Kidney epithelial cell (primary cell): ENCODE data around the gene SANBR. TPM values are rescaled to one million over a fixed set of nuclear protein-coding genes. Genes with fewer than 3 reads are reported as not detected.

Source experiments
- DNase-seq: peaks from one replicate; pipeline ENCODE4 v3.0.0-alpha.2; 2010; ENCODE audit warnings: low read depth
- H3K27me3 ChIP-seq: 2 replicates; pipeline ENCODE4 v1.6.0; 2011; ENCODE audit warnings: low read length; ENCODE audit not compliant: control insufficient read depth, insufficient read depth
- H3K36me3 ChIP-seq: 2 replicates; pipeline ENCODE4 v1.5.1; 2011; ENCODE audit warnings: low read length; ENCODE audit not compliant: control insufficient read depth, insufficient read depth
- H3K4me3 ChIP-seq: 2 replicates; pipeline ENCODE4 v1.5.1; 2011; ENCODE audit warnings: low read depth, mild to moderate bottlenecking, control low read depth, low read length
- total RNA-seq: library from RNA; depleted of rRNA; stranded (reverse); fragments of >200 nt; gene quantifications from 2 replicates; pipeline ENCODE4 v1.2.3, GENCODE V29; 2015
- TF ChIP-seq, protein P1 (sequence below): IDR thresholded peaks from 2 replicates; pipeline ENCODE4 v1.5.1; 2011; ENCODE audit warnings: mild to moderate bottlenecking, moderate library complexity, low read length, control low read depth, inconsistent platforms; ENCODE audit not compliant: insufficient read depth, poor library complexity, severe bottlenecking

The SANBR gene
- total RNA-seq, 1 donor from 2014 or later: 8.9 TPM

DNA sequence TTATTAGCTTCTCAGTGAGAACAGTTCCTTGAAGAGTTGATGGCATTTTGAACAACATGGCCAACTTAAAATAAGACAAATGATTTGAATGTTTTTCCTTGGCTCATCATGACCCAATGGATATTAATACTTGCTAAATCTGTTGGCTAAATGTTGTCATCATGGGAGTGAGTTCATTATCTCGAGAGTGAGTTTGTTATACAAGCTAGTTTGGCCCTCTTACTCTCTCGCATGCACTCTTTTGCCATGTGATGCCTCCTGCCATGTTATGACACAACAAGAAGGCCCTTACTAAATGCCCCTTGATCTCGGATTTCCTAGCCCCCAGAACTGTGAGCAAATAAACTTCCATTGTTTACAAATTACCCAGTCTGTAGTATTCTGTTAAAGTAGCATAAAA lies 22.9 kb upstream of the SANBR start:
- TF ChIP-seq, protein P1, sequence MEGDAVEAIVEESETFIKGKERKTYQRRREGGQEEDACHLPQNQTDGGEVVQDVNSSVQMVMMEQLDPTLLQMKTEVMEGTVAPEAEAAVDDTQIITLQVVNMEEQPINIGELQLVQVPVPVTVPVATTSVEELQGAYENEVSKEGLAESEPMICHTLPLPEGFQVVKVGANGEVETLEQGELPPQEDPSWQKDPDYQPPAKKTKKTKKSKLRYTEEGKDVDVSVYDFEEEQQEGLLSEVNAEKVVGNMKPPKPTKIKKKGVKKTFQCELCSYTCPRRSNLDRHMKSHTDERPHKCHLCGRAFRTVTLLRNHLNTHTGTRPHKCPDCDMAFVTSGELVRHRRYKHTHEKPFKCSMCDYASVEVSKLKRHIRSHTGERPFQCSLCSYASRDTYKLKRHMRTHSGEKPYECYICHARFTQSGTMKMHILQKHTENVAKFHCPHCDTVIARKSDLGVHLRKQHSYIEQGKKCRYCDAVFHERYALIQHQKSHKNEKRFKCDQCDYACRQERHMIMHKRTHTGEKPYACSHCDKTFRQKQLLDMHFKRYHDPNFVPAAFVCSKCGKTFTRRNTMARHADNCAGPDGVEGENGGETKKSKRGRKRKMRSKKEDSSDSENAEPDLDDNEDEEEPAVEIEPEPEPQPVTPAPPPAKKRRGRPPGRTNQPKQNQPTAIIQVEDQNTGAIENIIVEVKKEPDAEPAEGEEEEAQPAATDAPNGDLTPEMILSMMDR: no peak
- no peak for DNase-seq
- Histone ChIP-seq H3K36me3 (no peaks in the 10 kb centered on the region), H3K27me3 (no peaks in the 10 kb centered on the region), H3K4me3 (no peak overlapping the region)

DNA sequence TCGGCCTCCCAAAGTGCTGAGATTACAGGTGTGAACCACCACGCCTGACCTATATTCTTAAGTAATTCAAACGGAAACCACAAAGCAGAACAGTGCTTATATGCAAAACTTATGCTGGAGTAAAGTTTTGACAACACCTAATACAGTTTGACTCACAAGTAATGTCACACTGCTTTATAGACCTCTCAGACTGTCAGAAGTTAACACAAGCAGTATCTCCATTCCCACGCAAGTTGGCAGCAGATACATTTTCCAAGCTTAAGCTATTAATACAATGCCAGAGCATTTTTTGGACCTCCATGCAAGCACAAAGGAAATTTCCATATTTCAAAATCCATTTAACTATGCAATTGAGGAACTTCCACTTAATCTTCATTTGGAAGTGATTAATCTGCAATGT lies 21.0 kb upstream of the SANBR start:
- H3K36me3 ChIP-seq: no peaks in the 10 kb centered on the region

DNA sequence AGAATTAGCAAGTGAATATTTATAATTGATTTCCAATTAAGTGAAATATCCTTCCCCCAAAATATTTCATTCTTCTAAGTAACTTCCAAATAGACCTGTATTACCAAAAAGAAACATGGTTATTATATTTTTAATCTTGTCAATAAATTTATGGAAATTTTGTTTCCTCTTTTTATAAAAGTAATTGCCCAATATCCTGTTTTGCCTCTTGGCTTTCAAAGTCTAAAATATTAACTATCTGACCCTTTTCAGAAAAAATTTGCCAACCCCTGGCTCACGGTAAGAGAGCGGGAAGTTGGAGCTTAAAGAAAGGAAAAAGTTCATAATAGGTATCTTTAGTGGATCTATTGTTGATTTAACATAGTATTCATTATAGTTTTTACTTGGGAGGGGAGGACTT lies 20.4 kb upstream of the SANBR start:
- H3K27me3 ChIP-seq: no peaks in the 10 kb centered on the region
- no peak overlapping the region for H3K4me3 ChIP-seq
- TF ChIP-seq, protein P1: no peak
- DNase-seq: no peak
- H3K36me3 ChIP-seq: no peaks in the 10 kb centered on the region

More for the DNA sequence above, 21.0 kb upstream of the SANBR start:
- no peak overlapping the region for H3K4me3 ChIP-seq
- TF ChIP-seq, protein P1: no peak
- no peak for DNase-seq
- no peaks in the 10 kb centered on the region for H3K27me3 ChIP-seq

DNA sequence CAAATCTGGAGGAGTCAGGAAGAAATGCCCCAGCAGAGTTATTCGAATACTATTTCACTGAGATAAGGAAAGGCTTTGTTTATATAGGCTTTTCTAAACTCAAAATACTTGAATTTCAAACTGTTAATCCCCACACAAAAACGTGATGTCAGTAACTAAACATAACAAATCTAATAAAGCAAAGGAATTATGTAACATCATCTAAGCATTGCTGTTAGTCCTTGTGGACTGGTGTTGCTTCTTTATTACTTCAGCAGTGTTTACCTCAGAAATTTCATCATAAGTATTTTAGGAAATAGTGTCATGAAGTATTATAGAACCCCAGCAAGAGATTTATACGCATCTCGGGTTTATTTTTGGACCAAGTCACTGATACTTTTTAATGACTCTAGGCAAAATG lies 19.7 kb upstream of the SANBR start:
- Histone ChIP-seq H3K4me3 (no peak overlapping the region), H3K27me3 (no peaks in the 10 kb centered on the region), H3K36me3 (no peaks in the 10 kb centered on the region)
- TF ChIP-seq, protein P1: no peak
- no peak for DNase-seq

DNA sequence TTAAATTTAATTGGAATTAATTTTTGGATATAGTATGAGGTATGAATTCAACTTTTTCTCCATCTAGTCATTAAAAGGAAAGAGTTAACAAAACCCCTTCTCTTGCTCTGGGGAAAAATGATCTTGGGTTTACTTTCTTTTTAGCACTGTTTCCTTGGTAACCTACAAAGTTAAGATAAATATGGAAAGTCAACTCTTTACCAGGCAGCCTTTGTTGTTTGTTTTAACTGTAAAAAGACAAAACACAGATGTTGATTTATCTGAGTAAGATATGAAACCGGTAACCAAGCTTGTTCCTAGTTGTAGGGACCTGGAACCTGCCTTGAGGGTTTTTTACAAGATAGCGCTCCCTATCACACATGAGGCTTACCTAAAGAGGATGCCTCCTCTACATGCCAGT lies 10.1 kb upstream of the SANBR start:
- TF ChIP-seq, protein P1: no peak
- Histone ChIP-seq H3K36me3 (no peaks in the 10 kb centered on the region), H3K4me3 (no peak overlapping the region), H3K27me3 (no peaks in the 10 kb centered on the region)
- DNase-seq: no peak

DNA sequence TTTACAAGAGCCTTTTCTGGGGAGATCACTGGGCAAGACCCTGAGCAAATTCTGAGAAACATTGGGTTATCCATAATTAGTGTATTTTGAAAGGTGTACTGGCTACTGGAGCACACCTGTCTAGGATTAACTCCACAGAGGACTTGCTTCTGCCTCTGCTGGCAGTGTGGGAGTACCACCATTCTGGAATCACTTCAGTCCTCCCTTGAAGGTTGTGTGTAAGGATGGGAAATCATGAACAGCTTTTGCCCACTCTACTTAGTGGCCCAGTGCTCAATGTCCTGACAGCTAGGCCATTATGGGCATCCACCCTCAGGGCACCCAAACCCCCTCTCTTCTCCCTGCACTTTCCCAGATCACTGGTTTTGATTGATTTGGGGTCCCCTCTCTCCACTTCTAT lies 8.1 kb upstream of the SANBR start:
- Histone ChIP-seq H3K36me3 (no peaks in the 10 kb centered on the region), H3K4me3 (no peak overlapping the region), H3K27me3 (no peaks in the 10 kb centered on the region)
- TF ChIP-seq, protein P1: no peak
- no peak for DNase-seq
